Transverse colon (tissue), 4 donors: ENCODE data around the gene SLIT3. TPM values are rescaled to one million over a fixed set of nuclear protein-coding genes. Genes with fewer than 3 reads are reported as not detected.

Source experiments
- DNase-seq: peaks from one replicate; pipeline ENCODE4 v3.0.0-alpha.2; 2019
- H3K27ac ChIP-seq, 4 donors: fragments of 200-600 bp; sonication (generic); 2 replicates each; pipeline ENCODE4 v1.5.1; 2016 to 2018; ENCODE audit warnings: inconsistent platforms in 4 of 4
- H3K27me3 ChIP-seq: fragments of 200-600 bp; sonication (generic); 2 replicates; pipeline ENCODE4 v1.5.1; 2017; ENCODE audit warnings: inconsistent platforms
- H3K36me3 ChIP-seq, 4 donors: fragments of 200-600 bp; sonication (generic); 2 replicates each; pipeline ENCODE4 v1.5.1; 2017 to 2019; ENCODE audit warnings: inconsistent platforms in 4 of 4
- H3K4me1 ChIP-seq, 4 donors: fragments of 200-600 bp; sonication (generic); 2 replicates each; pipeline ENCODE4 v1.5.1; 2017 to 2020; ENCODE audit warnings: inconsistent platforms in 4 of 4
- H3K4me3 ChIP-seq, 4 donors: fragments of 200-600 bp; sonication (generic); 1 replicate in 1 of 4; 2 replicates in 3 of 4; pipeline versions ENCODE4 v1.5.1 to v1.6.1; 2017 to 2019; ENCODE audit warnings: inconsistent platforms in 4 of 4
- H3K9me3 ChIP-seq, 2 donors: fragments of 200-600 bp; sonication (generic); 2 replicates each; pipeline ENCODE4 v1.5.1; 2017 to 2019; ENCODE audit warnings: inconsistent platforms in 2 of 2
- CTCF ChIP-seq, 5 experiments: fragments of 200-600 bp in 3 of 5; fragments of 450-650 bp in 2 of 5; sonication (generic) in 3 of 5; IDR thresholded peaks; 1 replicate in 2 of 5; 2 replicates in 3 of 5; pipeline ENCODE4 v1.5.1; 2016 to 2017; ENCODE audit warnings: antibody characterized with exemption in 5 of 5, inconsistent platforms in 3 of 5, mild to moderate bottlenecking in 2 of 5, moderate library complexity in 1 of 5
- EP300 ChIP-seq: sonication (generic); formaldehyde crosslinking; IDR thresholded peaks from one replicate; pipeline ENCODE4 v1.6.1; 2017; ENCODE audit warnings: antibody characterized with exemption, low read depth
- POLR2A ChIP-seq: fragments of 450-650 bp; IDR thresholded peaks from one replicate; pipeline ENCODE4 v1.6.1; 2016; ENCODE audit warnings: antibody characterized with exemption, mild to moderate bottlenecking, moderate library complexity
- POLR2AphosphoS5 ChIP-seq, 3 donors: sonication (generic); formaldehyde crosslinking; IDR thresholded peaks; one replicate each; pipeline ENCODE4 v1.6.1; 2016; ENCODE audit warnings: antibody characterized with exemption in 3 of 3
- WGBS, 2 donors: methylation state at CpG; one replicate each; pipeline ENCODE4 v1.1.5; 2018; ENCODE audit warnings: low coverage in 1 of 2; 5-methylcytosine and 5-hydroxymethylcytosine counted together
- in situ Hi-C, 4 donors: fragments of 200-750 bp; cut with MboI; loops; one replicate each; pipeline versions ENCODE4 v1.15.0 to v1.15.1; 2017; ENCODE audit warnings: low sequenced_read_pairs in 3 of 4, low pct_ligation_motif_present in 1 of 4, low pct_unique_long_range_greater_than_20kb in 1 of 4
- intact Hi-C: fragments of 100-400 bp; cut with DNase I; formaldehyde crosslinking; loops from one replicate; pipeline ENCODE4 v1.15.1; 2023; ENCODE audit warnings: low total_unique reads
- total RNA-seq, 4 donors: library from RNA; depleted of rRNA; stranded (reverse); fragments of >200 nt; gene quantifications; one replicate each; pipeline ENCODE4 v1.1.0, GENCODE V29; 2016

The SLIT3 gene
- total RNA-seq, 4 donors from 2014 or later = 6.7 to 60.5 (median 9.6) TPM

GRCh38 chr5:168965638-168966037, 335.3 kb downstream of the SLIT3 start:
- Histone ChIP-seq H3K9me3 (no peaks in the 10 kb centered on the region), H3K36me3 (no peaks in the 10 kb centered on the region), H3K4me1 (no peaks in the 10 kb centered on the region), H3K27me3 (no peaks in the 10 kb centered on the region), H3K4me3 (no peak overlapping the region), H3K27ac (no peak overlapping the region)
- in situ Hi-C loops = no loop called here
- intact Hi-C loops = no loop called here
- DNase-seq = no peak
- TF ChIP-seq CTCF (IDR thresholded peaks at IDR 0.05) = no peak
- no peak for TF ChIP-seq POLR2A
- TF ChIP-seq POLR2AphosphoS5 (IDR thresholded peaks at IDR 0.05) = no peak
- TF ChIP-seq EP300 = no peak
- WGBS, 2 donors = 83 to 90% methylated on average over 2 to 5 of the region's 5 CpGs

GRCh38 chr5:168964182-168964581, 336.8 kb downstream of the SLIT3 start:
- no peak for TF ChIP-seq EP300
- Histone ChIP-seq H3K27ac (no peak overlapping the region), H3K36me3 (no peaks in the 10 kb centered on the region), H3K4me1 (no peaks in the 10 kb centered on the region), H3K4me3 (no peak overlapping the region), H3K27me3 (no peaks in the 10 kb centered on the region), H3K9me3 (no peaks in the 10 kb centered on the region)
- in situ Hi-C loops = no loop called here
- no peak for DNase-seq
- WGBS, 2 donors = 63 to 67% methylated on average over 2 to 3 of the region's 3 CpGs
- intact Hi-C loops = no loop called here

DNA sequence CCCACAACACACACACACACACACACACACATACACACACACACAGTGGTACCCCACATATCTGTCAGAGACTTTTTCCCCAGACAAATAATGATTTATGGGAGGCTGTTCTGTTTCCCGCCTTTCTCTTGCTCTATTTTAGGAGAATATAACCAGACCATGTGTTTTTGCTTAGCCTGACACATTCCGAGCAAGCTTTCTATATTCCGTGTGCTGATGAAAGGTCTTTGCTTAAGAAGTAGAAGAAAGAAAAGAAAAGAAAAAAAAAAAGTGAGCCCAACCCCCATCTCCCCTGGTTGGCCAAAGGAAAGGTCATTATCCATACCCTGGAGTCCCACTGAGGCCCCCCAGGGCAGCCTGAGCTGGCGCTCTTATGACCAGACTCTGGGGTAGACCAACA, 338.6 kb downstream of the SLIT3 start:
- Histone ChIP-seq H3K9me3 (no peaks in the 10 kb centered on the region), H3K27ac (no peak overlapping the region), H3K36me3 (no peaks in the 10 kb centered on the region), H3K4me3 (no peak overlapping the region), H3K4me1 (no peaks in the 10 kb centered on the region), H3K27me3 (no peaks in the 10 kb centered on the region)
- WGBS, 2 donors = 72 to 86% methylated on average over 3 to 4 of the region's 4 CpGs
- TF ChIP-seq POLR2AphosphoS5 (IDR thresholded peaks at IDR 0.05) (no peak), CTCF (IDR thresholded peaks at IDR 0.05) (no peak), POLR2A (no peak), EP300 (no peak)
- in situ Hi-C loops (no loop called here), intact Hi-C loops (no loop called here)
- no peak for DNase-seq

GRCh38 chr5:168961681-168962080, 339.3 kb downstream of the SLIT3 start:
- TF ChIP-seq POLR2A = no peak
- no peak for TF ChIP-seq CTCF (IDR thresholded peaks at IDR 0.05)
- TF ChIP-seq EP300 = no peak
- TF ChIP-seq POLR2AphosphoS5 (IDR thresholded peaks at IDR 0.05) = no peak
- WGBS, 2 donors = 65 to 72% methylated on average over 2 to 3 of the region's 3 CpGs
- H3K36me3 ChIP-seq = no peaks in the 10 kb centered on the region
- intact Hi-C loops = no loop called here
- in situ Hi-C loops = no loop called here
- H3K9me3 ChIP-seq = no peaks in the 10 kb centered on the region
- no peaks in the 10 kb centered on the region for H3K4me1 ChIP-seq
- no peak for DNase-seq
- H3K27ac ChIP-seq = no peak overlapping the region
- no peaks in the 10 kb centered on the region for H3K27me3 ChIP-seq
- no peak overlapping the region for H3K4me3 ChIP-seq

GRCh38 chr5:168960497-168960896, 340.4 kb downstream of the SLIT3 start:
- no peak for DNase-seq
- no peaks in the 10 kb centered on the region for H3K9me3 ChIP-seq
- WGBS, 2 donors = 60% methylated on average over 2 of the region's 2 CpGs; no CpG with 5 or more reads in 1 of the 2 donors
- H3K4me3 ChIP-seq = no peak overlapping the region
- TF ChIP-seq POLR2A = no peak
- TF ChIP-seq CTCF (IDR thresholded peaks at IDR 0.05) = no peak
- TF ChIP-seq EP300 = no peak
- no peak for TF ChIP-seq POLR2AphosphoS5 (IDR thresholded peaks at IDR 0.05)
- intact Hi-C loops (no loop called here), in situ Hi-C loops (no loop called here)
- H3K4me1 ChIP-seq = no peaks in the 10 kb centered on the region
- no peak overlapping the region for H3K27ac ChIP-seq
- no peaks in the 10 kb centered on the region for H3K27me3 ChIP-seq
- H3K36me3 ChIP-seq = no peaks in the 10 kb centered on the region
